H54 (cell line): ENCODE measurements around the gene CCDC102A.
"Not testable (repeated sequence)": the region's sequence is repeated elsewhere in the genome, so short reads cannot be mapped to it uniquely, and the experiment has no call there.

ENCODE experiments used
- DNase-seq: peaks from one replicate; pipeline ENCODE4 v3.0.0; 2011; ENCODE audit warnings: low spot score, mixed read lengths; ENCODE audit not compliant: insufficient read length
- FAIRE-seq: peaks from 3 replicates; lab custom pipeline; 2011; peaks lifted over from hg19 to GRCh38; lab: Jason Lieb, UNC
- POLR2A ChIP-seq: IDR thresholded peaks from 2 replicates; pipeline ENCODE4 v1.6.1; 2011; ENCODE audit warnings: low read depth, mild to moderate bottlenecking, low read length

CCDC102A gene

DNA sequence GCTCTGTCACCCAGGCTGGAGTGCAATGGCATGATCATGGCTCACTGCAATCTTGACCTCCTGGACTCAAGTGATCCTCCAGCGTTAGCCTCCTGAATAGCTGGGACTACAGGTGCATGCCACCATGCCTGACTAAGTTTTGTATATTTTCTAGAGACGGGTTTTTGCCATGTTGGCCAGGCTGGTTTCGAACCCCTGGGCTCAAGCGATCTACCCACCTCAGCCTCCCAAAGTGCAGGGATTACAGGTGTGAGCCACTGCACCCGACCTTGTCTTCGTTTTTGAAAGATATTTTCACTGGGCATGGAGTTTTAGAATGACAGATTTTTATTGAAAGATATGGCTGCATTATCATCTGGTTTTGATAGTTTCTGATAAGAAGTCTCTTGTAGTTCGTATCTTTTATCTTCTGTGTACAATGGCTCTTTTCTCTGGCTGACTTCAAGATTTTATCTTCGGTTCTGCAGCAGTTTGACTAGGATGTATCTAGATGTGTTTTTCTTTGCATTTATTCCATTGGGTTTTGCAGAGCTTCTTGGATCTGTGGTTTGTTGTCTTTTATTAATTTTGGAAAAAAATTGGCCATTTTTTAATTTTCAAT, 20.7 kb upstream of the CCDC102A start:
- TF ChIP-seq POLR2A, result no peak
- DNase-seq (no peak), FAIRE-seq (no peak)

DNA sequence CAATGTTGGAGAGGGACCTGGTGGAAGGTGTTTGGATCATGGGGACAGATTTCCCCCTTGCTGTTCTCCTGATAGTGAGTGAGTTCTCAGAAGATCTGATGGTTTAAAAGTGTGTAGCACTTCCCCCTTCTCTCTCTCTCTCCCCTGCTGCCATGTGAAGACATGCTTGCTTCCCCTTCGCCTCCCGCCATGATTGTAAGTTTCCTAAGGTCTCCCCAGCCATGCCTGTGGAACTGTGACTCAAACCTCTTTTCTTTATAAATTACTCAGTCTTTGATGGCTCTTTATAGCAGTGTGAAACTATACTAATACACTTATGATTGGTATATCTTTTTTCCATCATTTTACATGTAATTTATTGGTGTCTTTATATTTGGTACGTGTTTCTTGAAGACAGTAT, 19.5 kb upstream of the CCDC102A start:
- FAIRE-seq (no peak), DNase-seq (no peak)

DNA sequence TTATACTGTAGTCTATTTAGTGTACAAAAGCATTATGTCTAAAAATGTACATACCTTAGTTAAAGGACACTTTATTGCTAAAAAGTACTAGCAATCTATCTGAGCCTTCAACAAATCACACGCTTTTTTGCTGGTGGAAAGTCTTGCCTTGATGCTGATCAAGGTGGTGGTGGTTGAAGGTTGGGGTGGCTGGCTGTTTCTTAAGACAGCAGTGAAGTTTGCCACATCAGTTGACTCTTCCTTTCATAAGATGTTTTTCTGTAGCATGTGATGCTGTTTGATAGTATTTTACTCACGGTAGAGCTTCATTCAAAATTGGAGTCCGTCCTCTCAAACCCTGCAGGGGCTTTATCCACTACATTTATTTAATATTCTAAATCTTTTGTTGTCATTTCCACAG, 14.7 kb upstream of the CCDC102A start:
- DNase-seq, result no peak
- no peak for FAIRE-seq
- no peak for TF ChIP-seq POLR2A

More for the DNA sequence above, 19.5 kb upstream of the CCDC102A start:
- TF ChIP-seq POLR2A, result no peak

DNA sequence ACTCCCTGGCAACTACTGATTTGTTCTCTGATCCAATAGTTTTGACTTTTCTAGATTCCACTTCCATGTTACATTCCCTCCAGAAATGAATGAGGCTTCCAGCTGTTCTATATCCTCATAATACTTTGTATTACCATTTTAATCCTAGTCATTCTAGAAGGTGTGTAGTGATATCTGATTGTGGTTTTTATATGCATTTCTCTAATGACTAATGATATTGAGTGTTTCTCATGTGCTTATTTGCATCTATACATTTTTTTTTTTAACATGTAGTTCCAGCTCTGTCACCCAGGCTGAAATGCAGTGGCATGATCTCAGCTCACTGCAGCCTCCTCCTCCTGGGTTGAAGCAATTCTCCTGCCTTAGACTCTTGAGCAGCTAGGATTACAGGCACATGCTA, 13.4 kb upstream of the CCDC102A start:
- FAIRE-seq (no peak), DNase-seq (no peak)
- no peak for TF ChIP-seq POLR2A

DNA sequence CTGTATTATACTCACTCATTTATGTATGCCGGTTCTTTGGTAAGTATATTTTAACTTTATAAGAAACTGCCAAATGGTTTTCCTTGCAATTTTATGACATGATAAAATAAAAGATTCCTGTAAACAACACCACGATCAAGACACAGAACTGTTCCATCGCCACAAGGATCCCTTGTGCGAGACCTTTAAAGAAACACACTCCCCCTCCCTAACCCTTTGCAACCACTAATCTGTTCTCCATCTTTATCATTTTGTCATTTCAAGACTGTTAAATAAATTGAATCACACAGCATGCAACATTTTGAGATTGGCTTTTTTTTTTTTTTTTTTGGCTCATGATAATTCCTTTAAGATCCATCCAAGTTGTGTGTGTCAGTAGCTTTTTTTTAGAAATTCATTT, 12.0 kb upstream of the CCDC102A start:
- DNase-seq, result no peak
- no peak for TF ChIP-seq POLR2A
- FAIRE-seq, result no peak

DNA sequence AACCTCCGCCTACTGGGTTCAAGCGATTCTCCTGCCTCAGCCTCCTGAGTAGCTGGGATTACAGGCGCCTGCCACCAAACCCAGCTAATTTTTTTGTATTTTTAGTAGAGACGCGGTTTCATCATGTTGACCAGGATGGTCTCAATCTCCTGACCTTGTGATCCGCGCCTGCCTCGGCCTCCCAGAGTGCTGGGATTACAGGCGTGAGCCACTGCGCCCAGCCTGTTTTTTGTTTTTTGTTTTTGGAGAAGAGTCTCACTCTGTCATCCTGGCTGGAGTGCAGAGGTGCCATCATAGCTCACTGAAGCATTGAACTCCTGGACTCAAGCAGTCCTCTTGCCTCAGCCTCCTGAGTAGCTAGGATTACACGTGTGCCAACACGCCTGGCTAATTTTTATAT, 11.2 kb upstream of the CCDC102A start:
- not testable (repeated sequence) for DNase-seq, FAIRE-seq

DNA sequence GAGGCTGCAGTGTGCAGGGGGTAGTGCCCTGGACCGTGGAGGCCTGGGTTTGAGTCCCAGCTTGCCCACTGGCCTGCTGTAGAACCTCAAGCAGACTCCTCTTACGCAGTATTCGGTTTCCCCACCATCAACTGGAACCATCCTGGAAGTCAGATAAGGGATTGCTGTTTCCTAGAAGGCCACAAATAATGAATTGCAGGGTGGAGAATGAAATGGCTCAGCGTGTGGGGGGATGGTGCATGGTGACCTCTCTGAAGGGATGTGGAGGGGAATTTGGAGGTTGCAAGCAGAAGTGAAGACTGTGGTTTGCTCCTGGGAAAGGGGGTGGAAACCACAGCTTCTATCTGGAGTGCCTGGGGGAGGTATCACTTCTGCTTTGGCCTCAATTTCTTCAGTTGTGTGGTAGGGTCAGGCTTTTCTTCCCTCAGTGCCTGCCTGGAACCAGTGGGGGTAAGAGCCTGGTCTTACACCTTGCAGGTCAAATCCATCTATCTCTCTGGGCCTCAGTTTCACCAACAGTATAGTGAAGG, 7.8 kb upstream of the CCDC102A start:
- TF ChIP-seq POLR2A, result no peak
- FAIRE-seq, result no peak
- no peak for DNase-seq

DNA sequence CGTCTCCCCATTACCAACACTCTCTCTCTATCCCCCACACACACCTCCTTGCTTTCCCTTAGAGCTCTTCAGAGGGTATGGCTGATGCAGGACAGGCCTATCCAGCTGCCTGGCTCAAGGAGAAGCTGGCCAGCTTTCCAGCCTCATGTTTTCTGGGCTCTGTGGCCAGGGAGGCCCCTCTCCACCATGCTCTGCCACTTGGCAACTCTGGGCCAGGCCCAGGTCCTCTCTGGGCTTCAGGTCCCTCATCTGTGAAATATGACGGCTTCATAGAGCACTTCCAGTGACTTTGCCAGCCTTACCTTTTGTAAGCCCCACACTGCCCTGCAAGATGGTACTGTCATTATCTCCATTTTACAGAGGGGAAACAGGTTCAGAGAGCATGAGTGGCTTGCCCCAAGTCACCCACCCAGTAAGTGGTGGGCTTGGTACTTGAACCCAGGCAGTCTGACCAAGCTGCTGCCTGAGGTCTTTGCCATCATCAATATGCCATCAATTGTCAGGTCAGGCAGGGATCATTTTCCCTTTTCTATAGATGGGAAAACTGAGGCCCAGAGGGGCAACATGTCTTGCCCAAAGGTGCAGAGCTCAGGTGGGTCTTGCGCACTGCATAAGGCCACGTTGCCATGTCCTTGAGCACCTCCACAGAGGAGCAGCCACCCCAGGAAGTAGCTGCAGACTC, 5.5 kb upstream of the CCDC102A start:
- DNase-seq (no peak), FAIRE-seq (no peak)
- TF ChIP-seq POLR2A, result no peak

DNA sequence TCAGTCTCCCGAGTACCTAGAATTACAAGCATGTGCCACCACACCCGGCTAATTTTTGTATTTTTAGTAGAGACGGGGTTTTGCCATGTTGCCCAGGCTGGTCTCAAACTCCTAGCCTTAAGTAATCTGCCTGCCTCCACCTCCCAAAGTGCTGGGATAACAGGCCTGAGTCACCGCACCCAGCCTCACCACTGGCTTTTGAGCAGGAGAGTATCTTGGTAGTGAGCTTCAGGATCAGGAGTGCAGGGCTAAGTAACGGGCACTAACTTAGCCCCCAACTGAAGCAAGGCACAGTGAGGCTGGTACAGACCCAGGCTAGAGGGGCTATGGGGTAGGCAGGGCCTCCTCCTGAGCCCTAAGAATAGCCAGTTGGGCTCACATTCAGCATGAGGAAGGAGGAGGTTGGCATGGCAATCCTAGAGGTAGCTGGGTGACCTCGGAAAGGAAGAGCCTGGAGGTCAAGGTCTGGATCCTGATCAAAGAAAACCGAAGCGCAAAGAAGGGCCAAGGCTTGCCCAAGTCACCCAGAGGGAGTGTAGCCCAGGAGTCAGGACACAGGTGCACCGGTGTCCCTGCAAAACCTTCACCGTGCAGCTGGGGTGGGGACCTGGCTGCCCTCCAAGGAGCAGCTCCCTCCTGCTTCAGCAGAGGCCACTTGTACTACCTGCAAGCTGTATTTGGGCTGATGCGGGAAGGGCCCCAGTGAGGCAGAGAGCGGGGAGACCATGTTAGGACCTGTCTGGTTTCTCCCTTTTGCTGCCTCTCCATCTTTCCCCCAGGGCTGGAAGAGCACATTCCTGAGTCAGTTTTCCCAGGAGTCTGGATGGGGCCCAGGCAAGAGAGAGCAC, 4.8 kb upstream of the CCDC102A start:
- TF ChIP-seq POLR2A, result no peak
- no peak for DNase-seq
- FAIRE-seq, result no peak

DNA sequence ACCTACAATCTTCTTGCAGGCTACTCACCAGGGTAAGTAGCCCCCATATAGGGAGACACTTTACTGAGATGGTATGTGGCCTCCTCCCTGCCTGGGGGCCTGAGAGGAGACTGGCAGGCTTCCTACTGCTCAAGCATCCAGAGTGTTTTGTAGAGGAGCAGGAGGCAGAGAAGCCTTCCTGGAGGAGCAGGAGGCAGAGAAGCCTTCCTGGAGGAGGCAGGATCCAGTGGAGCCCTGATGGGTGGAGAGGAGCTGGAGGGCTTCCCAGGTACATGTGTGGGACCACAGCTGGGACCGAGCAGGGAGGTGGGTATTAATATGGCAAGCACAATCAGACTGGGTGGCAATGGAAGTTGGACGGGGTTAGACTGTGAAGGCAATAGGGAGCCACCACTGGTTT, 4.0 kb upstream of the CCDC102A start:
- FAIRE-seq (no peak), DNase-seq (no peak)
- no peak for TF ChIP-seq POLR2A

DNA sequence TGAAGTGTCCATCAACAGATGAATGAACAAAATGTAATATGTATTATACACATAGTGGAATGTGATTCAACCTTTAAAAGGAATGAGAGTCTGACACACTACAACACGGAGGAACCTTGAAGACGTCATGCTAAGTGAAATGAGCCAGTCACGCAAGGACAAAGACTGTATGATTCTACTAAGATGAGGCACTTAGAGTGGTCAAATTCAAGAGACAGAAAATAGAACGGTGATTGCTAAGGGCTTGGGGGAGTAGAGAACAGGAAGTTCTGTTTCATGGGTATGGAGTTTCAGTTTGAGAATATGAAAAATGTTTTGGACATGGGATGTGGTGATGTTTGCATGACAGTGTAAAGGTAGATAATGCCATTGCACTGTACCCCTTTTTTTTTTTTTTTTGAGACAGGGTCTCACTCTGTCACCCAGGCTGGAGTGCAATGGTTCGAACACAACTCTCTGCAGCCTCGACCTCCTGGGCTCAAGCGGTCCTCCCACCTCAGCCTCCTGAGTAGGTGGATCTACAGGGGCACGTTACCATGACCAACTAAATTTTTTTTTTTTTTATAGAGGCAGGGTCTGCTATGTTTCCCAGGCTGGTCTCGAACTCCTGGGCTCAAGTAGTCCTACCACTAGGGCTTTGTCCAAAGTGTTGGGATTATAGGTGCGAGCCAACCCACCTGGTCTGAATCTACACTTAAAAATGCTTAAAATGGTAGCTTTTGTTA, 2.9 kb upstream of the CCDC102A start:
- DNase-seq, result no peak
- FAIRE-seq, result no peak
- no peak for TF ChIP-seq POLR2A

DNA sequence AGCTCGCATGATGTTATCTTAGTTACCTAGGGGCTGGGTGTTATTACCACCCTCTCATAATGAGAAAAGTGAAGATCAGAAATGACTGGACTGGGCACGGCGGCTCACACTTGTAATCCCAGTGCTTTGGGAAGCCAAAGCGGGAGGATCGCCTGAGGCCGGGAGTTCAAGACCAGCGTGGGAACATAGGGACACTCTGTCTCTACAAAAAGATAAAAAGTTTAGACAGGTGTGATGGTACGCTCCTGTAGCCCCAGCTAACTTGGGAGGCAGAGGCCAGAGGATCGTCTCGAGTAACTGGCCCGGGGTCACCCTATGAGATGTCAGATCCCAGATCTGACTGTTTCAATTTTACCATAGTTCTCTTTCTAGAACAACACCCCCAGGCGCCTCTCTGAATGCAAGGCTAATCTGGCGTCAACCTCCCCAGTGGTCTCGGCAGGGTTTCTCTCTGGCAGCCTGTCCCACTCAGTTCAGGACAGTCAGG, 1.9 kb upstream of the CCDC102A start:
- DNase-seq, result no peak
- no peak for FAIRE-seq

DNA sequence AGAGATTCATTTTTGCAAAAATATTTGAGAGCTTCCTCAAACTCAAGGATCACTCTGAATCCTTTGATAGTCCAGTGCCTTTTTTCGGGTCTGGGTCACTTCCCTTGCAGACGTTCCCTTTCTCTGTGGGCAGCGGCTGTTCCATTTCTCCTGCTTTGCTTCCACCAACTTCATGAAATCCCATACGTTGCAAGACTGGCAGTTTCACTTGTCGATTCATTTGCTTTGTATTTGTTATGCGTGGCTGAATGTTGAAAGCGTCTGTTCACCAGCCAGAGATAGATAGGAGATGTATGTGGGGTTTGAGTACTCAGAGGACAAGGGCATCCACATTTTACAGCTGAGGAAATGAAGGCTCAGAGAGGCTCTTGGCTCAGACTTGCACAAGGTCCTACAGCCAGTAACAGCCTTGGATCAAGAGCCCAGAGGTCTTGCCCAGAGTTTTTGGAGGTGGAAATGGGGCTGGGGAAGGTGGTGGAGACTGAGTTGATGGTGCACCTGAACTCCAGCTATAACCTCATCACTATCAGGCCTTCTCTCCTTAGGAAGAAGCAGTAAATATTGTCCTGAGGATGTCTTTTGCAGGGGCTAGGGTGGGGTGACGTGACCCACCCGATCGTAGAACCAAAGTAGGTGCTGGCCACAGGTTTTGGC, 1.3 kb upstream of the CCDC102A start:
- TF ChIP-seq POLR2A, result no peak
- DNase-seq (no peak), FAIRE-seq (no peak)

More for the DNA sequence above, 1.9 kb upstream of the CCDC102A start:
- no peak for TF ChIP-seq POLR2A
